ENCODE results near the gene PTGES3. TPM values are rescaled to one million over a fixed set of nuclear protein-coding genes. Genes with fewer than 3 reads are reported as not detected.

PTGES3 gene
- total and polyA plus RNA-seq, 8 donors, result 43.3 to 145 (median 97.2) TPM

DNA sequence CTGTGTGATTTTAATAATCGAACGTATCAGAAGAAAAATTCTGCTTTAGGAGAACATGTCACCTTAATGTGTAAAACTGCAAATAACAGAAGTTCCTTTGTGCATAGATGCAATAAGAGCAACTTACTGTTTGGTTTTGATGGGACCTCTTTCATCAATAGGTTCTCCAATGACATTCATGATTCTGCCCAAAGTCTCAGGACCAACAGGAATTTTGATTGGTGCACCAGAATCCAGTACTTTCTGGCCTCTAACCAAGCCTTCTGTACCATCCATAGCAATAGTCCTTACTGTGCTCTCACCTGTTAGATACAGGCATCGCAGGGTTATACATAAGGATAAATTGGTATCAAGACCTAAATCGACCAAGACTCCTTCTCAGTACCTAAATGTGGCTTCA is 43.4 kb downstream of the PTGES3 start:
- Histone ChIP-seq H3K9me3 (no peaks in the 10 kb centered on the region), H3K36me3 (peaks cover 47 to 50% (median 49%) of the 10 kb centered on the region in 4 donors), H3K4me3 (peak overlapping the region; percentile 84 to 98 (median 90)), H3K4me1 (peaks cover 11 to 57% (median 47%) of the 10 kb centered on the region in 4 donors), H3K27ac (peak overlapping the region; percentile 92 to 97 (median 95)), H3K27me3 (no peaks in the 10 kb centered on the region)
- intact Hi-C loops (cut with DNase I; ENCODE audit: low total_unique reads), result loop anchor here (10.0 kb wide), 1 partner anchor 80 kb away; the partner anchor contains the start of gene NACA
- DNase-seq, result peak in 1 of 2 donors; percentile 26
- 17 to 33% (median 26%) methylated on average over 4 of the region's 4 CpGs for WGBS, 5 donors
- TF ChIP-seq POLR2AphosphoS5 (IDR thresholded peaks at IDR 0.05) (no peak), POLR2A (IDR thresholded peaks at IDR 0.05) (no peak), EP300 (IDR thresholded peaks at IDR 0.05) (no peak), CTCF (IDR thresholded peaks at IDR 0.05) (no peak)

DNA sequence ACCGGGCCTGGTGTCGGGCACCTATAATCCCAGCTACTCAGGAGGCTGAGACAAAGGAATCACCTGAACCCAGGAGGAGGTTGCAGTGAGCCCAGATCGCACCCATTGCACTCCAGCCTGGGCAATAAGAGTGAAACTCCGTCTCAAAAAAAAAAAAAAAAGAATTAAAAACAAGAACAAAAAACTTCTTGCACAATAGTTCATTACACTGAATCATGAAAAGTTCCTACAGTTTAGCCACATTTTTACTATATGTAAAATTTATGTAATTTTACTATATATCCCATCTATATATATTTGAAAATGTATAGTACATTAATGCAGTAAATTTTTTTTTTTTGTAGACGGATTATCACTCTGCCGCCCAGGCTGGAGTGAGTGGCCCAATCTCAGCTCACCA is 46.9 kb downstream of the PTGES3 start:
- Histone ChIP-seq H3K4me3 (no peak overlapping the region), H3K36me3 (peaks cover 68 to 73% (median 72%) of the 10 kb centered on the region in 4 donors), H3K27me3 (no peaks in the 10 kb centered on the region), H3K27ac (no peak overlapping the region), H3K9me3 (no peaks in the 10 kb centered on the region), H3K4me1 (peaks cover 16 to 77% (median 59%) of the 10 kb centered on the region in 4 donors)
- TF ChIP-seq EP300 (IDR thresholded peaks at IDR 0.05) (no peak), POLR2A (IDR thresholded peaks at IDR 0.05) (no peak), POLR2AphosphoS5 (IDR thresholded peaks at IDR 0.05) (no peak), CTCF (IDR thresholded peaks at IDR 0.05) (no peak)
- intact Hi-C loops (cut with DNase I; ENCODE audit: low total_unique reads), result loop anchor here (10.0 kb wide), 1 partner anchor 84 kb away; the partner anchor contains the start of gene NACA
- 73 to 84% (median 82%) methylated on average over 6 of the region's 6 CpGs for WGBS, 5 donors
- no peak for DNase-seq

DNA sequence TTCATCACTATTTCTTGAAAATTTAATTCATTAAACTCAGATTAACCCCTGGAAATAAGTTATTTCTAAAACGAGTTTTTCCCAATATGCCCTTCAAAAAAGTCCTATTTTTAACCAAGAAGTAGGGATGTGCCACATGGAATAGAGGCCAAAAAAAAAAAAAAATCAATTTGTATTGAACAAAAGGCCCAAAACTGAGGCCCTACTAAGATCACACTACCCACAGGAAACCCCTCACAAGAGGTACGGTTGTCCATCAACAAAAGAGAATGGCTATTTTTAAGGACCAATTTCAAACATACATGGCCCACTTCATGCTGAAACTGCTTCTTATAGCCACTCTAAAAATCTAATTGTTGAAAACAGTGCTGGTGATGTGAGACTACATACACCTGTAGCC is 50.5 kb downstream of the PTGES3 start:
- Histone ChIP-seq H3K4me3 (no peak overlapping the region), H3K4me1 (peaks cover 29 to 86% (median 66%) of the 10 kb centered on the region in 4 donors), H3K36me3 (peaks cover 51 to 53% (median 52%) of the 10 kb centered on the region in 4 donors), H3K27me3 (no peaks in the 10 kb centered on the region), H3K27ac (peak overlapping the region in 4 of 5 donors; percentile 89 to 96 (median 95)), H3K9me3 (no peaks in the 10 kb centered on the region)
- WGBS, 5 donors, result 45 to 63% (median 56%) methylated on average over 2 of the region's 2 CpGs
- no peak for TF ChIP-seq CTCF (IDR thresholded peaks at IDR 0.05)
- no peak for TF ChIP-seq POLR2AphosphoS5 (IDR thresholded peaks at IDR 0.05)
- TF ChIP-seq POLR2A (IDR thresholded peaks at IDR 0.05), result no peak
- no peak for TF ChIP-seq EP300 (IDR thresholded peaks at IDR 0.05)
- intact Hi-C loops (cut with DNase I; ENCODE audit: low total_unique reads), result loop anchor here (10.0 kb wide), 1 partner anchor 47 kb away; the partner anchor contains the start of gene PTGES3
- no peak for DNase-seq

- Histone ChIP-seq H3K27me3 (no peaks in the 10 kb centered on the region), H3K9me3 (no peaks in the 10 kb centered on the region), H3K4me1 (peaks cover 36 to 86% (median 66%) of the 10 kb centered on the region in 4 donors), H3K36me3 (peaks cover 44 to 46% (median 45%) of the 10 kb centered on the region in 4 donors), H3K27ac (peak overlapping the region; percentile 89 to 96 (median 95)), H3K4me3 (peak overlapping the region; percentile 80 to 95 (median 86))
- TF ChIP-seq POLR2AphosphoS5 (IDR thresholded peaks at IDR 0.05), result peak; percentile 47 to 87 (median 53)
- peak in 5 of 7 experiments; percentile 38 to 62 (median 55) for TF ChIP-seq CTCF (IDR thresholded peaks at IDR 0.05)
- TF ChIP-seq EP300 (IDR thresholded peaks at IDR 0.05), result no peak
- TF ChIP-seq POLR2A (IDR thresholded peaks at IDR 0.05), result no peak
- WGBS, 5 donors, result 3 to 5% (median 4%) methylated on average over 12 of the region's 12 CpGs
- intact Hi-C loops (cut with DNase I; ENCODE audit: low total_unique reads), result loop anchor here (10.0 kb wide), 1 partner anchor 48 kb away; the partner anchor contains the start of gene PTGES3
- DNase-seq, result peak; percentile 97 to 100
These were observed 51.2 kb downstream of the PTGES3 start for GRCh38 chr12:56636675-56637540.

Measured in stomach (tissue), 9 donors.